HEK293T (cell line): ENCODE data around the gene NID2.

Experiments
- CTCF ChIA-PET: fragments of 350-600 bp; formaldehyde crosslinking; extraction: SDS; loops from one replicate; lab custom pipeline; 2021; ENCODE audit warnings: antibody characterized with exemption, inconsistent platforms; lab: Yijun Ruan, JAX
- POLR2A ChIA-PET: fragments of 350-600 bp; formaldehyde crosslinking; extraction: SDS; loops from one replicate; lab custom pipeline; 2020; ENCODE audit warnings: antibody characterized with exemption, inconsistent platforms; lab: Yijun Ruan, JAX
- DNase-seq: peaks from one replicate; pipeline ENCODE4 v3.0.0; 2012; ENCODE audit warnings: mixed read lengths; ENCODE audit errors: extremely low spot score
- ARNT ChIP-seq: fragments of 450-650 bp; IDR thresholded peaks from 2 replicates; pipeline ENCODE4 v1.6.1; 2017; ENCODE audit warnings: mild to moderate bottlenecking
- BHLHE40 ChIP-seq: fragments of 450-650 bp; IDR thresholded peaks from 2 replicates; pipeline ENCODE4 v1.6.1; 2016; ENCODE audit warnings: mild to moderate bottlenecking, moderate library complexity, borderline replicate concordance
- CTBP1 ChIP-seq: fragments of 450-650 bp; IDR thresholded peaks from 2 replicates; pipeline ENCODE4 v1.6.1; 2016; ENCODE audit warnings: borderline replicate concordance
- ELF4 ChIP-seq: fragments of 450-650 bp; IDR thresholded peaks from 2 replicates; pipeline ENCODE4 v1.6.1; 2017; ENCODE audit warnings: antibody characterized with exemption
- FOXA1 ChIP-seq: fragments of 450-650 bp; IDR thresholded peaks from 2 replicates; pipeline ENCODE4 v1.6.1; 2016; ENCODE audit warnings: mild to moderate bottlenecking
- FOXK2 ChIP-seq: fragments of 450-650 bp; IDR thresholded peaks from 2 replicates; pipeline ENCODE4 v1.6.1; 2016; ENCODE audit warnings: mild to moderate bottlenecking
- FOXM1 ChIP-seq: fragments of 450-650 bp; IDR thresholded peaks from 2 replicates; pipeline ENCODE4 v1.6.1; 2017; ENCODE audit warnings: mild to moderate bottlenecking, borderline replicate concordance
- HDGF ChIP-seq: fragments of 450-650 bp; IDR thresholded peaks from 2 replicates; pipeline ENCODE4 v1.6.1; 2017; ENCODE audit warnings: antibody characterized with exemption, borderline replicate concordance
- L3MBTL2 ChIP-seq: fragments of 450-650 bp; conservative IDR thresholded peaks from 2 replicates; pipeline ENCODE4 v1.6.1; 2016; ENCODE audit warnings: mild to moderate bottlenecking
- LEF1 ChIP-seq: fragments of 450-650 bp; IDR thresholded peaks from 2 replicates; pipeline ENCODE4 v1.6.1; 2017; ENCODE audit warnings: mild to moderate bottlenecking, borderline replicate concordance
- NFRKB ChIP-seq: fragments of 450-650 bp; IDR thresholded peaks from 2 replicates; pipeline ENCODE4 v1.6.1; 2016; ENCODE audit warnings: mild to moderate bottlenecking, moderate library complexity
- SP1 ChIP-seq: fragments of 450-650 bp; IDR thresholded peaks from 2 replicates; pipeline ENCODE4 v1.6.1; 2017
- SUZ12 ChIP-seq: fragments of 450-650 bp; IDR thresholded peaks from 2 replicates; pipeline ENCODE4 v1.6.1; 2016; ENCODE audit warnings: mild to moderate bottlenecking
- TARDBP ChIP-seq: fragments of 450-650 bp; IDR thresholded peaks from 2 replicates; pipeline ENCODE4 v1.6.1; 2016
- ZNF384 ChIP-seq: fragments of 450-650 bp; IDR thresholded peaks from 2 replicates; pipeline ENCODE4 v1.6.1; 2016
- TF ChIP-seq, protein P1 (sequence below): fragments of 450-650 bp; IDR thresholded peaks from 2 replicates; pipeline ENCODE4 v1.6.1; 2016

NID2 gene

DNA sequence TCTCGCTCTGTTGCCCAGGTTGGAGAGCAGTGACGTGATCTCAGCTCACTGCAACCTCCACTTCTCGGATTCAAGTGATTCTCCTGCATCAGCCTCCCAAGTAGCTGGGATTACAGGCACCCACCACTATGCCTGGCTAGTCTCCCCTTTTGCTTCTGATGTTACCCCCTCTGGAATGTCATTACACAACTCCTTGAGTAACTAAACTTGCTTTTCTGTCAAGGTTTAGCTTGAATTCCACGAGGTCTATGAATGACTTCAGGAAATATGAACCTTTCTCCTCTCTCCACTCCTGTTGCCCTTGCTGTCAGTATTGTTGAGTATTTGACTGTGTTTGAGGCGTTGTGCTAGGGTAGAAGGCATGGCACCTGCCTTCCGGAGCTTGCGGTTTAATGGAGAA lies 96.3 kb downstream of the NID2 start:
- POLR2A ChIA-PET, result no interaction called here
- TF ChIP-seq ZNF384 (no peak), FOXM1 (no peak), FOXK2 (no peak), BHLHE40 (no peak), L3MBTL2 (no peak), SUZ12 (no peak), LEF1 (no peak), FOXA1 (no peak)
- TF ChIP-seq, protein P1, sequence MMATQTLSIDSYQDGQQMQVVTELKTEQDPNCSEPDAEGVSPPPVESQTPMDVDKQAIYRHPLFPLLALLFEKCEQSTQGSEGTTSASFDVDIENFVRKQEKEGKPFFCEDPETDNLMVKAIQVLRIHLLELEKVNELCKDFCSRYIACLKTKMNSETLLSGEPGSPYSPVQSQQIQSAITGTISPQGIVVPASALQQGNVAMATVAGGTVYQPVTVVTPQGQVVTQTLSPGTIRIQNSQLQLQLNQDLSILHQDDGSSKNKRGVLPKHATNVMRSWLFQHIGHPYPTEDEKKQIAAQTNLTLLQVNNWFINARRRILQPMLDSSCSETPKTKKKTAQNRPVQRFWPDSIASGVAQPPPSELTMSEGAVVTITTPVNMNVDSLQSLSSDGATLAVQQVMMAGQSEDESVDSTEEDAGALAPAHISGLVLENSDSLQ, result no peak

DNA sequence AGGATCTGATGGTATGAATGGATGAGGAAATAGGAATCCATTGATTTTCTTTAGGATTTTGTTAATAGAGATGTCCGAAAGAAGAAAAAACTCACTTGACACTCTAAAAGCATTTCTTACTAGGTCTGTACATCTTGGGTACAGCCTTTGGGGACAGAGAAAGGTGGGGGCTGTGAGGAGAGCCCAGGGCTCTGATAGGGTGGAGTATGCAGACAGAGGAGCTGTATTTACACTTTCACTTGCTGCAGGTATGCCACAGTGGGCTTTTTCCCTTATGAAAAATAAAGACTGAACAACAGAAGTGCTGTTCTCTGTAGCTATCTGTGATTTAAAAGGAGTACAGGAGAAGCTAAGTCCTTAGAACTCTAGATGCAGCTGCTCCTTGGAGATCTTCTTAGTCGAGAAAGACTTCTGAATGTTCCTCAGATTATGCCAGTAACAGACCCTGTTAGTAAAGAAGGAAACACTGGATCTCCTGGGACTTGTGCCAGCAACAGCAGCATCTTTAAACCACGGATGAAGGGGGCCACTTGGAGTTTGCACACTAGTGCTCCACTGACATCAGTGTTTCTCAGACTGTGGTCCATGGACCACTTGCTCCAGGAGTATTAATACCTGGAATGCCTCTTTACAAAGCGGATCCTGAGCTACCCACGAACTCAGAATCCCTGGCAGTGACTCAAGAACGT lies 98.9 kb downstream of the NID2 start:
- TF ChIP-seq TARDBP, result no peak
- TF ChIP-seq CTBP1, result no peak
- TF ChIP-seq FOXM1, result no peak
- no peak for TF ChIP-seq ARNT
- CTCF ChIA-PET, result interaction anchor here (1.7 kb wide), 1 partner anchor 9 kb away, joined by 11 read pairs; no protein-coding TSS in a partner anchor
- no peak for DNase-seq
- POLR2A ChIA-PET, result no interaction called here

More for the DNA sequence above, 96.3 kb downstream of the NID2 start:
- CTCF ChIA-PET, result interaction anchor here (0.6 kb wide), 2 partner anchors 485 to 592 kb away, joined by 3 to 8 read pairs; no protein-coding TSS in a partner anchor
- DNase-seq, result no peak

DNA sequence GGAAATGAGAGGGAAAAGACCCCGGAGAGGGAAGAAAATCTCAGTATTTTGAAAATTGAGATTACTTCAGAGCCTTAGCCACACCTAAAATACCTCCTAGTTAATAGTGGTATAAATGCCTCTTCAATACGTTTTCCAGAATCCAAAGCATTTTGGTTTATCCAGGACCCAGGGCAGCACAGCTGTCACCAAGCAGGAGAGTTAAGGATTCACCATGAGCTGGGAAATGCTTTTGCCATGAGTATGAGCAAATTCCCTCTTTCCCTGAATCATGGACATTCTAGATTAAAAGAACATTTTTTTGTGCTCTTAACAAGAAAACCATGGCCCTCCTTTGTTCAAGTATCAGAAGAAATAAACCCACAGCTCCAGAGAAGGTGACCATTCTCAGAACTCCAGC lies 101.3 kb downstream of the NID2 start:
- ChIA-PET CTCF (interaction anchor here (1.2 kb wide), 1 partner anchor 11 kb away, joined by 3 read pairs; no protein-coding TSS in a partner anchor), POLR2A (no interaction called here)
- no peak for TF ChIP-seq BHLHE40
- no peak for TF ChIP-seq ARNT
- no peak for TF ChIP-seq FOXK2
- DNase-seq, result no peak

DNA sequence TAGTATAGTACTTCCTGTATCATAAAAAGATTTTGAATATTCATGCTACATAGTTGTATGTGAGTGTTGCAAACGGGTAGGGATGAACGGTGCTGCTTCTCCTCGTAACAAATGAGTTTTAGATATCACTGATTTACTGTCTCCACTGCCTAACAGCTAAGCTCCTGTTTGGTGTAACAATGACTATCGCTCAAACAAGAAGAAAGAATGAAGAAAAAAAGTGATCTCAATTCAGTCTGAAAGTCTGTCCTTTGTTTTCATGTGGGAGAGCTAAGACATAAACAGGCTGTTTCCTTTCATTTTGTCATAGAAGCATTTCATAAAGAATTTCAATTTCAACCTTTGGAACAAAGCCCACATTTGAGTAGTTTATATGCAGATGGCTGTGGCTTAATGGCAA lies 105.6 kb downstream of the NID2 start:
- DNase-seq, result no peak
- ChIA-PET CTCF (no interaction called here), POLR2A (no interaction called here)
- TF ChIP-seq FOXA1 (no peak), SP1 (no peak), CTBP1 (no peak), HDGF (no peak), L3MBTL2 (no peak), FOXM1 (no peak)

DNA sequence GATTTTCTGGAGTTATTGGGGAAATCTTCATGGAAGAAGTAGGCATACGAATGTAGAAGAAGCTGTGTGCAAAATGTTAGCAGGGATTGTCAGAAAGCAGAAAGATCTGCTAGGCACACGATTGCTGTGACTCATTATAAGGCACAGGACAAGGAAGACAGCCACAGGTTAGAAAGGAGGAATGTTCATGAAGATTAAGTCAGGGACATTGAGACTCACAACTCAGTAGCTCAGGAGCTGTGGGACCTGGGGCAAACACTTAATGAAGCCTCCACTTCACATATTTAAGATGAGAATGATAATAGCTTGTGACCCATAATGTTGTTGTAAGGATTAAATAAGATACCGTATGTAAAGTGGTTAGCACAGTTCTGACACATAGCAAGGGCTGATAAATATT lies 106.1 kb downstream of the NID2 start:
- TF ChIP-seq L3MBTL2 (no peak), FOXK2 (no peak), FOXM1 (no peak), NFRKB (no peak), ARNT (no peak), BHLHE40 (no peak), SP1 (no peak), ZNF384 (no peak)
- CTCF ChIA-PET, result no interaction called here
- DNase-seq, result no peak
- POLR2A ChIA-PET, result no interaction called here

DNA sequence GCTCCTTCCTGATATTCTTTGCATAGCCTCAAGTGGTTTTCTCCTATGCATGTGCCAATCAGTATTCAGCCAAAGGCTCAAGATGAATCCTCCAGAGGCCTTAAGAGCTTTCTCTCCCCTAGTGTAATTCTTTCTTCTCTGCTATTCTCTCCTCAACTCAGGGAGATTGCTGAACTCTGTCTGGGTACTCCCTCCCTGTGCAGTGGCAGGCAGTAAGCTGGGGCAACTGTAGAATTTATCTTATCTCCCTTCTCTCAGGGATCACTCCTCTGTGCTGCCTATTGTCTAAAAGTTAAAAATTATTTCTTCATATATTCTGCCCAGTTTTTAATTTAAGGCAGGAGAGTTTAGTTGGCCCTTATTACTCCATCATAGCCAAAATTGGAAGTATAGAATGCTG lies 108.0 kb downstream of the NID2 start:
- POLR2A ChIA-PET, result no interaction called here
- no peak for DNase-seq
- CTCF ChIA-PET, result no interaction called here
- TF ChIP-seq LEF1 (no peak), SUZ12 (no peak), FOXA1 (no peak), SP1 (no peak), ELF4 (no peak), NFRKB (no peak), FOXK2 (no peak), FOXM1 (no peak)
- TF ChIP-seq, protein P1, result no peak

DNA sequence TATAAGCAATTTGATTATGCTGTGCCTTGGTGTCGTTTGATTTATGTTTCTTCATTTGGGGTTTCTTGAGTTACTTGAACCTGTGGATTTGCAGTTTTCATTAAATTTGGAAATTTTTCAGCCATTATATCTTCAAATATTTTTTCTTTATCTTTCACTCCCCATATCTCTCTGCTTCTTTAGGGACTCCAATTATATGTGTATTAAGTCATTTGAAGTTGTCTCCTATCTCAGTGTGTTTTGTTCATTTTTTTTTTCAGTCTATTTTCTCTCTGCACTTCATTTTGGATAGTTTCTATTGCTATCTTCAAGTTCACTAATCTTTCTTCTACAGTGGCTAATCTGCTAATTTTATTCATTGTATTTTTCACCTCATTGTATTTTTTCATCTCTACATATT lies 108.9 kb downstream of the NID2 start:
- ChIA-PET CTCF (no interaction called here), POLR2A (no interaction called here)
- no peak for DNase-seq
- TF ChIP-seq, protein P1, result no peak
- TF ChIP-seq FOXA1 (no peak), ELF4 (no peak), SP1 (no peak), L3MBTL2 (no peak), HDGF (no peak), NFRKB (no peak), ARNT (no peak), LEF1 (no peak), SUZ12 (no peak), FOXM1 (no peak), TARDBP (no peak), FOXK2 (no peak), CTBP1 (no peak), BHLHE40 (no peak), ZNF384 (no peak)
